Psoas muscle (tissue), 8 donors: ENCODE data around the gene DCAF5. TPM values are rescaled to one million over a fixed set of nuclear protein-coding genes. Genes with fewer than 3 reads are reported as not detected.

Experiments used
- ATAC-seq, 4 donors: fragments of 200-7000 bp; cut with Tn5 transposase; one replicate each; pipeline ENCODE4 v1.9.1; 2020; ENCODE audit warnings: moderate library complexity in 3 of 4, mild to moderate bottlenecking in 2 of 4
- DNase-seq, 2 donors: peaks; one replicate each; pipeline ENCODE4 v3.0.0-alpha.2; 2020
- H3K27ac ChIP-seq: fragments of 200-600 bp; one replicate; pipeline ENCODE4 v1.8.0; 2022
- H3K27me3 ChIP-seq, 3 donors: fragments of 200-600 bp in 1 of 3; one replicate each; pipeline versions ENCODE4 v1.6.1 to v1.8.0; 2013 to 2022; ENCODE audit warnings: low read length in 2 of 3, mild to moderate bottlenecking in 2 of 3, moderate library complexity in 1 of 3; ENCODE audit not compliant: insufficient read depth in 3 of 3
- H3K36me3 ChIP-seq, 2 donors: fragments of 200-600 bp in 1 of 2; one replicate each; pipeline versions ENCODE4 v1.6.1 to v1.8.0; 2013 to 2022; ENCODE audit warnings: low read depth in 1 of 2, mild to moderate bottlenecking in 1 of 2, moderate library complexity in 1 of 2; ENCODE audit not compliant: insufficient read depth in 1 of 2
- H3K4me1 ChIP-seq: fragments of 200-600 bp; one replicate; pipeline ENCODE4 v1.8.0; 2022
- H3K4me3 ChIP-seq: fragments of 200-600 bp; one replicate; pipeline ENCODE4 v1.8.0; 2022; ENCODE audit warnings: mild to moderate bottlenecking
- H3K9me3 ChIP-seq: fragments of 200-600 bp; one replicate; pipeline ENCODE4 v1.8.0; 2022
- CTCF ChIP-seq: fragments of 200-600 bp; IDR thresholded peaks from one replicate; pipeline ENCODE4 v1.8.0; 2022; ENCODE audit warnings: antibody characterized with exemption
- WGBS, 3 donors: extraction: QIAGEN DNeasy Blood & Tissue Kit; methylation state at CpG; one replicate each; pipeline versions ENCODE4 v1.1.6 to v1.1.7; 2013; 5-methylcytosine and 5-hydroxymethylcytosine counted together
- intact Hi-C, 2 donors: fragments of 100-400 bp; cut with DNase I; formaldehyde crosslinking; loops; one replicate each; pipeline versions ENCODE4 v1.11.0 to v1.14.2; 2022
- long read RNA-seq, 2 donors: library from polyadenylated mRNA; unstranded; transcript quantifications; one replicate each; pipeline ENCODE4 v2.0.0, GENCODE V29; 2021
- polyA plus RNA-seq, 3 donors: library from polyadenylated mRNA; stranded (reverse); fragments of 200-250 nt; gene quantifications; one replicate each; pipeline ENCODE4 v1.2.3, GENCODE V29; 2013
- total RNA-seq, 4 donors: library from RNA; stranded (reverse); fragmentation: NEBNext Ultra II Directional in 2 of 4; extraction: Animal tissue kit (Norgen Biotek cat#: 25700) in 2 of 4; gene quantifications; one replicate each; pipeline versions ENCODE4 v1.2.1 to v1.2.4, GENCODE V29; 2021 to 2023
- donor health status: healthy with polysubstance abuse.
- donor health status: DM: no; HTN: no; CAD: no; lungs with moderate emphysema.
- donor health status: Bipolar disorder and iron deficiency.
- donor health status: healthy.
- donor health status: DM: yes; HTN: yes; CAD: no.
- donor health status: DM: no; HTN: no; CAD: no.
- donor health status: DM: no; HTN: no; CAD: no.
- donor health status: DM: yes; HTN: yes; CAD: no.

The DCAF5 gene
- total RNA-seq (10 to 100 TPM; 74.3 to 86.3 (median 78.7) TPM), polyA plus RNA-seq (10 to 100 TPM in 2 of 3 donors, 1 to 10 TPM in 1; 9.1 to 74.7 (median 24.4) TPM)
- long read RNA-seq, donor 1, full-length matches to known transcripts: 4 of 19 reads
- long read RNA-seq, donor 1, partial matches to known transcripts: 0 of 19 reads
- long read RNA-seq, donor 1, other reads (novel, unspliced or antisense): 15 of 19 reads
- long read RNA-seq, donor 2, full-length matches to known transcripts: 7 of 44 reads
- long read RNA-seq, donor 2, partial matches to known transcripts: 6 of 44 reads
- long read RNA-seq, donor 2, other reads (novel, unspliced or antisense): 31 of 44 reads

GRCh38 chr14:69152902-69153151 is at the start of gene DCAF5:
TSS of gene DCAF5 (minus strand) at chr14:69153119. CDS start at chr14:69152978, 141 bp downstream.
- intact Hi-C loops: loop anchor here (1.0 to 10.0 kb wide), 3 partner anchors 24 to 242 kb away; partner anchors contain the start of genes EXD2 (in 2 of the 2), ERH (in 1 of the 2) and SLC39A9 (in 1 of the 2)
- peak in 1 of 4 donors; percentile 92 for ATAC-seq
- Histone ChIP-seq H3K9me3 (no peaks in the 10 kb centered on the region), H3K36me3 (peaks cover 0 to 15% of the 10 kb centered on the region in 2 donors), H3K27ac (peak within 1 kb of the TSS; percentile 97), H3K4me1 (peaks cover 25% of the 10 kb centered on the region), H3K4me3 (peak within 1 kb of the TSS; percentile 98), H3K27me3 (no peaks in the 10 kb centered on the region)
- WGBS, 3 donors: 0 to 2% (median 0%) methylated on average over 1 to 26 of the region's 26 CpGs
- no peak for TF ChIP-seq CTCF
- peak; percentile 94 to 96 for DNase-seq

- H3K27ac ChIP-seq: no peak overlapping the region
- TF ChIP-seq CTCF: no peak
- H3K36me3 ChIP-seq: peaks cover 0 to 9% of the 10 kb centered on the region in 2 donors
- WGBS, 3 donors: 88 to 93% (median 90%) methylated on average over 10 of the region's 10 CpGs
- no peak overlapping the region for H3K4me3 ChIP-seq
- H3K9me3 ChIP-seq: no peaks in the 10 kb centered on the region
- H3K4me1 ChIP-seq: no peaks in the 10 kb centered on the region
- ATAC-seq: no peak
- no peak for DNase-seq
- intact Hi-C loops: no loop called here
- no peaks in the 10 kb centered on the region for H3K27me3 ChIP-seq
Measured at GRCh38 chr14:69199786-69200185, 46.9 kb upstream of the DCAF5 start.

- H3K27ac ChIP-seq: no peak overlapping the region
- no peak for TF ChIP-seq CTCF
- H3K27me3 ChIP-seq: no peaks in the 10 kb centered on the region
- WGBS, 3 donors: 87 to 90% (median 87%) methylated on average over 5 of the region's 5 CpGs
- H3K4me3 ChIP-seq: no peak overlapping the region
- DNase-seq (no peak), ATAC-seq (no peak)
- intact Hi-C loops: loop anchor here (5.0 kb wide), 1 partner anchor 41 kb away; the partner anchor contains the start of gene DCAF5 (in 2 of the 2)
- peaks cover 9% of the 10 kb centered on the region for H3K4me1 ChIP-seq
- no peaks in the 10 kb centered on the region for H3K36me3 ChIP-seq
- no peaks in the 10 kb centered on the region for H3K9me3 ChIP-seq
Measured at GRCh38 chr14:69193721-69194120, 40.8 kb upstream of the DCAF5 start.

GRCh38 chr14:69191340-69192111 is 38.6 kb upstream of the DCAF5 start, which contains the start of gene EXD2:
TSS of gene EXD2 (plus strand) at chr14:69191498. CDS start at chr14:69209471, 17,973 bp downstream.
- 0% methylated on average over 48 to 58 of the region's 58 CpGs for WGBS, 3 donors

More at GRCh38 chr14:69191340-69192111, 38.6 kb upstream of the DCAF5 start, which contains the start of gene EXD2:
- H3K27ac ChIP-seq: peak within 1 kb of the TSS; percentile 88
- H3K4me3 ChIP-seq: peak within 1 kb of the TSS; percentile 90
- TF ChIP-seq CTCF: no peak
- no peaks in the 10 kb centered on the region for H3K9me3 ChIP-seq
- H3K27me3 ChIP-seq: no peaks in the 10 kb centered on the region
- intact Hi-C loops: loop anchor here (1.0 to 5.0 kb wide), 2 partner anchors 39 to 62 kb away; partner anchors contain the start of gene DCAF5 (in 2 of the 2)
- peak; percentile 99 for ATAC-seq
- no peaks in the 10 kb centered on the region for H3K36me3 ChIP-seq
- peaks cover 9% of the 10 kb centered on the region for H3K4me1 ChIP-seq
- DNase-seq: peak; percentile 87 to 93
